Erythroblast (primary cell): Measurements from ENCODE around the gene GJA3.

Experiments used
- GATA1 ChIP-seq: IDR thresholded peaks from 2 replicates; pipeline ENCODE4 v1.6.1; 2011; ENCODE audit warnings: low read depth, mild to moderate bottlenecking, control low read depth, low read length, moderate library complexity
- POLR2A ChIP-seq: IDR thresholded peaks from 2 replicates; pipeline ENCODE4 v1.6.1; 2011; ENCODE audit warnings: mild to moderate bottlenecking, low read length

DNA sequence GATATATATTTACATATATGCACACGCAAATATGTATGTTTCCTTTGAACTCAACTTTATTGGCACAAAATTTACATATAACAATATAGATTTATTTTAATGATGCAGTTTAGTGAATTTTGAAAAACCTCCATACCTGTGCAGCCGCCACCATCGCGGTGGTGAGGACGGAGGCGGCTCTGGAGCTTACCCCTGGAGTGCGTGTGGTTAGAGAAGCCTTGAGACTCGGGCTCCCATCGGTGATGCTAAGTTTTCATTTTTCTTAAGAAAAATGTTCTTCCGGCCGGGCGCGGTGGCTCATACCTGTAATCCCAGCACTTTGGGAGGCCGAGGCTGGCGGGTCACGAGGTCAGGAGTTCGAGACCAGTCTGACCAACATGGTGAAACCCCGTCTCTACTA is 31.8 kb downstream of the GJA3 start:
- TF ChIP-seq GATA1 (no peak), POLR2A (no peak)
